Neural cell (in vitro differentiated cells): Measurements from ENCODE around the gene COL20A1.

Source experiments
- EP300 ChIP-seq: fragments of 450-650 bp; conservative IDR thresholded peaks from 2 replicates; pipeline ENCODE4 v1.6.1; 2014; ENCODE audit warnings: antibody characterized with exemption, mild to moderate bottlenecking, moderate library complexity; ENCODE audit not compliant: poor library complexity, severe bottlenecking
- EZH2 ChIP-seq: fragments of 200-600, 300-800 bp; shearing (Covaris generic), sonication (generic); IDR thresholded peaks from 2 replicates; pipeline ENCODE4 v1.6.1; 2014; ENCODE audit warnings: antibody characterized with exemption, low read length, borderline replicate concordance, mild to moderate bottlenecking; ENCODE audit not compliant: insufficient read depth, poor library complexity, severe bottlenecking
- POLR2AphosphoS5 ChIP-seq: IDR thresholded peaks from 2 replicates; pipeline ENCODE4 v1.6.1; 2012
- RAD21 ChIP-seq: fragments of 450-650 bp; conservative IDR thresholded peaks from 2 replicates; pipeline ENCODE4 v1.6.1; 2014; ENCODE audit warnings: antibody characterized with exemption, mild to moderate bottlenecking, moderate library complexity
- TAF1 ChIP-seq: IDR thresholded peaks from 2 replicates; pipeline ENCODE4 v1.6.1; 2012; ENCODE audit warnings: low read depth
- TF ChIP-seq, protein P1 (sequence below): IDR thresholded peaks from 2 replicates; pipeline ENCODE4 v1.6.1; 2012; ENCODE audit warnings: borderline replicate concordance
- TF ChIP-seq, protein P2 (sequence below): fragments of 450-650 bp; IDR thresholded peaks from 2 replicates; pipeline ENCODE4 v1.5.1; 2014; ENCODE audit warnings: antibody characterized with exemption, mild to moderate bottlenecking, moderate library complexity; ENCODE audit not compliant: poor library complexity, severe bottlenecking

DNA sequence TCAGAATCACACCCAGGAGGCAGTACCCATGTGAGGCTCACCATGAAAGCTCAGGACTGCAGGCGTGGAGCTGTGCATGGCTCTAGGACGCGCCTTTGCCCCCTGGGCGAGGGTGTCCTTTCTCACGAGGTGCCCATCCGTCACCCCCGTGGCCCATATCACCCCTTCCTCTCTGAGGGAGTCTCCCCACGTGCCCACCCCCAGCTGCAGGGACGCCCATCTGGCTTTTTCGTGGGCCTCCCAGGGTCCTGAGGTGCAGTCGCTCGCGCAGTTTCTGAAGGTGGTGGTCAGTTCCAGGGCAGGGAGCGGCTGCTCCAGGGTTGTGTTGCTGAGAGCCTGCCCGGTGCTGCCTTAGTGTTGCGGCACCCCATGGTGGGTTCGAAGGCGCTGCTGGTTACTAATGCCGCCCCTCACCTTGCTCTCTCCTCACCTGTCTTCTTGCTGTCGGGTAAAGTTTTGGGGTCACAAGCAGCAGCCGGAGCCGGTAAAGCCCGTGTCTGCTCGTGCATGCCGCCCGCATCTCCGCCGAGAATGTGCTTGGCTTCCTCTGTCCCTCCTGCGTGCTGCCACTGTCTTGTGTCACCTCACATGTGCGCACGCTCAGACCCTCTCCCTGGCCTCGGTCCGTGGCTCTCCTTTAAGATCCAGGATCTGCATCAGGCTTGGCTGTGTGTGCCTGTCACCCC lies 9.4 kb upstream of the COL20A1 start:
- TF ChIP-seq, protein P1, sequence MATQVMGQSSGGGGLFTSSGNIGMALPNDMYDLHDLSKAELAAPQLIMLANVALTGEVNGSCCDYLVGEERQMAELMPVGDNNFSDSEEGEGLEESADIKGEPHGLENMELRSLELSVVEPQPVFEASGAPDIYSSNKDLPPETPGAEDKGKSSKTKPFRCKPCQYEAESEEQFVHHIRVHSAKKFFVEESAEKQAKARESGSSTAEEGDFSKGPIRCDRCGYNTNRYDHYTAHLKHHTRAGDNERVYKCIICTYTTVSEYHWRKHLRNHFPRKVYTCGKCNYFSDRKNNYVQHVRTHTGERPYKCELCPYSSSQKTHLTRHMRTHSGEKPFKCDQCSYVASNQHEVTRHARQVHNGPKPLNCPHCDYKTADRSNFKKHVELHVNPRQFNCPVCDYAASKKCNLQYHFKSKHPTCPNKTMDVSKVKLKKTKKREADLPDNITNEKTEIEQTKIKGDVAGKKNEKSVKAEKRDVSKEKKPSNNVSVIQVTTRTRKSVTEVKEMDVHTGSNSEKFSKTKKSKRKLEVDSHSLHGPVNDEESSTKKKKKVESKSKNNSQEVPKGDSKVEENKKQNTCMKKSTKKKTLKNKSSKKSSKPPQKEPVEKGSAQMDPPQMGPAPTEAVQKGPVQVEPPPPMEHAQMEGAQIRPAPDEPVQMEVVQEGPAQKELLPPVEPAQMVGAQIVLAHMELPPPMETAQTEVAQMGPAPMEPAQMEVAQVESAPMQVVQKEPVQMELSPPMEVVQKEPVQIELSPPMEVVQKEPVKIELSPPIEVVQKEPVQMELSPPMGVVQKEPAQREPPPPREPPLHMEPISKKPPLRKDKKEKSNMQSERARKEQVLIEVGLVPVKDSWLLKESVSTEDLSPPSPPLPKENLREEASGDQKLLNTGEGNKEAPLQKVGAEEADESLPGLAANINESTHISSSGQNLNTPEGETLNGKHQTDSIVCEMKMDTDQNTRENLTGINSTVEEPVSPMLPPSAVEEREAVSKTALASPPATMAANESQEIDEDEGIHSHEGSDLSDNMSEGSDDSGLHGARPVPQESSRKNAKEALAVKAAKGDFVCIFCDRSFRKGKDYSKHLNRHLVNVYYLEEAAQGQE, result no peak
- TF ChIP-seq EZH2 (no peak), TAF1 (no peak), EP300 (no peak), POLR2AphosphoS5 (no peak), RAD21 (no peak)
- TF ChIP-seq, protein P2, sequence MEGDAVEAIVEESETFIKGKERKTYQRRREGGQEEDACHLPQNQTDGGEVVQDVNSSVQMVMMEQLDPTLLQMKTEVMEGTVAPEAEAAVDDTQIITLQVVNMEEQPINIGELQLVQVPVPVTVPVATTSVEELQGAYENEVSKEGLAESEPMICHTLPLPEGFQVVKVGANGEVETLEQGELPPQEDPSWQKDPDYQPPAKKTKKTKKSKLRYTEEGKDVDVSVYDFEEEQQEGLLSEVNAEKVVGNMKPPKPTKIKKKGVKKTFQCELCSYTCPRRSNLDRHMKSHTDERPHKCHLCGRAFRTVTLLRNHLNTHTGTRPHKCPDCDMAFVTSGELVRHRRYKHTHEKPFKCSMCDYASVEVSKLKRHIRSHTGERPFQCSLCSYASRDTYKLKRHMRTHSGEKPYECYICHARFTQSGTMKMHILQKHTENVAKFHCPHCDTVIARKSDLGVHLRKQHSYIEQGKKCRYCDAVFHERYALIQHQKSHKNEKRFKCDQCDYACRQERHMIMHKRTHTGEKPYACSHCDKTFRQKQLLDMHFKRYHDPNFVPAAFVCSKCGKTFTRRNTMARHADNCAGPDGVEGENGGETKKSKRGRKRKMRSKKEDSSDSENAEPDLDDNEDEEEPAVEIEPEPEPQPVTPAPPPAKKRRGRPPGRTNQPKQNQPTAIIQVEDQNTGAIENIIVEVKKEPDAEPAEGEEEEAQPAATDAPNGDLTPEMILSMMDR, result no peak
